NCI-H1694 (cell line): ENCODE data around the gene FAM78A.
A peak's percentile ranks its signal among the peaks of the same experiment; 100 is the strongest.
"Not testable (repeated sequence)": the region's sequence is repeated elsewhere in the genome, so short reads cannot be mapped to it uniquely, and the experiment has no call there.

Experiments
- DNase-seq: peaks from one replicate; lab custom pipeline; 2025; lab: John Stamatoyannopoulos, UW

FAM78A gene

GRCh38 chr9:131281119-131281965, 5.0 kb upstream of the FAM78A start:
- DNase-seq, result no peak

GRCh38 chr9:131280660-131281059, 4.3 kb upstream of the FAM78A start:
- DNase-seq, result no peak

- DNase-seq, result no peak
Measured at GRCh38 chr9:131279863-131280570, 3.7 kb upstream of the FAM78A start.

- no peak for DNase-seq
Measured at GRCh38 chr9:131279196-131279862, 3.0 kb upstream of the FAM78A start.

- no peak for DNase-seq
Measured at GRCh38 chr9:131278702-131279111, 2.4 kb upstream of the FAM78A start.

GRCh38 chr9:131277910-131278701, 1.8 kb upstream of the FAM78A start:
- peak; percentile 77 for DNase-seq

- no peak for DNase-seq
Measured at GRCh38 chr9:131277287-131277909, 1.1 kb upstream of the FAM78A start.

- DNase-seq, result no peak
Measured at GRCh38 chr9:131276891-131277286, 579 bp upstream of the FAM78A start.

GRCh38 chr9:131275332-131276093, 797 bp downstream of the FAM78A start:
- DNase-seq, result no peak

- DNase-seq, result no peak
Measured at GRCh38 chr9:131274674-131275331, 1.5 kb downstream of the FAM78A start.

- no peak for DNase-seq
Measured at GRCh38 chr9:131273856-131274673, 2.2 kb downstream of the FAM78A start.

- DNase-seq, result no peak
Measured at GRCh38 chr9:131273146-131273855, 3.0 kb downstream of the FAM78A start.

- no peak for DNase-seq
Measured at GRCh38 chr9:131272212-131272611, 4.1 kb downstream of the FAM78A start.

GRCh38 chr9:131271506-131271931, 4.8 kb downstream of the FAM78A start:
- DNase-seq, result no peak

GRCh38 chr9:131271016-131271273, 5.4 kb downstream of the FAM78A start:
- DNase-seq, result not testable (repeated sequence)

- DNase-seq, result no peak
Measured at GRCh38 chr9:131270171-131271015, 5.9 kb downstream of the FAM78A start.

- DNase-seq, result no peak
Measured at GRCh38 chr9:131266266-131267229, 9.8 kb downstream of the FAM78A start.
